ENCODE measurements around the gene CEP83. TPM values are rescaled to one million over a fixed set of nuclear protein-coding genes. Genes with fewer than 3 reads are reported as not detected.
A peak's percentile ranks its signal among the peaks of the same experiment; 100 is the strongest.
"Not testable (repeated sequence)": the region's sequence is repeated elsewhere in the genome, so short reads cannot be mapped to it uniquely, and the experiment has no call there.

The CEP83 gene
- total and polyA plus RNA-seq, 12 donors = 4.2 to 20.5 (median 10.2) TPM

DNA sequence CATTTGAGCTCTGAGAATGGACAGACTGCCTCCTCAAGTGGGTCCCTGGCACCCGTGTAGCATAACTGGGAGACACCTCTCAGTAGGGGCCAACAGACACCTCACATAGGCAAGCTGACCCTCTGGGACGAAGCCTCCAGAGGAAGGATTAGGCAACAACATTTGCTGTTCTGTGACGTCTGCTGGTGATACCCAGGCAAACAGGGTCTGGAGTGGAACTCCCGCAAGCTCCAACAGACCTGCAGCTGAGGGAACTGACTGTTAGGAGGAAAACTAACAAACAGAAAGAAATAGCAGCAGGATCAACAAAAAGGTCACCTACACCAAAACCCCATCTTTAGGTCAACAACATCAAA is 69.6 kb downstream of the CEP83 start:
- WGBS, 2 donors = 81 to 87% methylated on average over 4 of the region's 4 CpGs
- peaks cover 0 to 25% (median 18%) of the 10 kb centered on the region in 9 donors for H3K4me1 ChIP-seq
- peaks cover 0 to 5% (median 3%) of the 10 kb centered on the region in 9 donors for H3K36me3 ChIP-seq
- ATAC-seq (no peak), DNase-seq (no peak)
- TF ChIP-seq, protein P1, sequence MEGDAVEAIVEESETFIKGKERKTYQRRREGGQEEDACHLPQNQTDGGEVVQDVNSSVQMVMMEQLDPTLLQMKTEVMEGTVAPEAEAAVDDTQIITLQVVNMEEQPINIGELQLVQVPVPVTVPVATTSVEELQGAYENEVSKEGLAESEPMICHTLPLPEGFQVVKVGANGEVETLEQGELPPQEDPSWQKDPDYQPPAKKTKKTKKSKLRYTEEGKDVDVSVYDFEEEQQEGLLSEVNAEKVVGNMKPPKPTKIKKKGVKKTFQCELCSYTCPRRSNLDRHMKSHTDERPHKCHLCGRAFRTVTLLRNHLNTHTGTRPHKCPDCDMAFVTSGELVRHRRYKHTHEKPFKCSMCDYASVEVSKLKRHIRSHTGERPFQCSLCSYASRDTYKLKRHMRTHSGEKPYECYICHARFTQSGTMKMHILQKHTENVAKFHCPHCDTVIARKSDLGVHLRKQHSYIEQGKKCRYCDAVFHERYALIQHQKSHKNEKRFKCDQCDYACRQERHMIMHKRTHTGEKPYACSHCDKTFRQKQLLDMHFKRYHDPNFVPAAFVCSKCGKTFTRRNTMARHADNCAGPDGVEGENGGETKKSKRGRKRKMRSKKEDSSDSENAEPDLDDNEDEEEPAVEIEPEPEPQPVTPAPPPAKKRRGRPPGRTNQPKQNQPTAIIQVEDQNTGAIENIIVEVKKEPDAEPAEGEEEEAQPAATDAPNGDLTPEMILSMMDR (IDR thresholded peaks at IDR 0.05) = no peak
- H3K27ac ChIP-seq = no peak overlapping the region
- peaks cover 0 to 14% (median 0%) of the 10 kb centered on the region in 11 donors for H3K9me3 ChIP-seq
- no peaks in the 10 kb centered on the region for H3K27me3 ChIP-seq
- intact Hi-C loops (cut with DNase I) = no loop called here
- H3K4me3 ChIP-seq = no peak overlapping the region

DNA sequence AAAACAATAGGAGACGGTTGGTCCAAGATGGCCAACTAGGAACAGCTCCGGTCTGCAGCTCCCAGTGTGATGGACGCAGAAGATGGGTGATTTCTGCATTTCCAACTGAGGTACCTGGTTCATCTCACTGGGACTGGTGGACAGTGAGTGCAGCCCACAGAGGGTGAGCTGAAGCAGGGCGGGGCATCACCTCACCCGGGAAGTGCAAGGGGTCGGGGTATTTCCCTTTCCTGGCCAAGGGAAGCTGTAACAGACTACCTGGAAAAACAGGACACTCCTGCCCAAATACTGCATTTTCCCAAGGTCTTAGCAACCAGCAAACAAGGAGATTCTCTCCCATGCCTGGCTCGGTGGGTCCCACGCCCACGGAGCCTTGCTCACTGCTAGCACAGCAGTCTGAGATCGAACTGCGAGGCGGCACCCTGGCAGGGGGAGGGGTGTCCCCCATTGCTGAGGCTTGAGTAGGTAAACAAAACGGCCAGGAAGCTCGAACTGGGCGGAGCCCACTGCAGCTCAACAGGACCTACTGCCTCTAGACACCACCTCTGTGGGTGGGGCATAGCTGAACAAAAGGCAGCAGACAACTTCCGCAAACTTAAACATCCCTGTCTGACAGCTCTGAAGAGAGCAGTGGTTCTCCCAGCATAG is 70.1 kb downstream of the CEP83 start:
- intact Hi-C loops (cut with DNase I); H3K27ac ChIP-seq; H3K4me3 ChIP-seq; DNase-seq; H3K36me3 ChIP-seq; H3K27me3 ChIP-seq; ATAC-seq: not testable (repeated sequence)
- WGBS, 2 donors = 90 to 91% methylated on average over 16 of the region's 16 CpGs
- H3K9me3 ChIP-seq = peaks cover 0 to 19% (median 4%) of the 10 kb centered on the region in 11 donors
- H3K4me1 ChIP-seq = peaks cover 0 to 25% (median 18%) of the 10 kb centered on the region in 9 donors

DNA sequence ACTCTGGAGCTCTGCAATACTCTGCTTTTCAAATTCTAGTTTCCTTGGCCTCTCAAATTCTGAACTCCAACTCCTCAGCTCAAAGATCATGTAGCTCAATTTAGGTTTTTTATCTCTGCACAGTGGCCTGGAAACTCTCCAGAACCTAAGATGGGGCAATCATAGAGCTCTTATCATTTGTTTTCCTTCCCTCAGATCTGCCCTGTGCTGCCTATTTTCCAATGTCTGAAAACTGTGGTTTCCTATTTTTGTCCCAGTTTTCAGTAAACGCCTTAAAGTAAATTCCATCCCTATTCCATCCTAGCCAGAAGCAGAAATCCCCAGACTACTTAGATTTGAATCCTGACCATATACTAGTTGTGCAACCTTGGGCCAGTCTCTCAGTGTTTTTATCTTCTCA is 73.2 kb downstream of the CEP83 start:
- peak in 1 of 2 donors; percentile 22 for DNase-seq
- intact Hi-C loops (cut with DNase I) = no loop called here
- peaks cover 0 to 25% (median 18%) of the 10 kb centered on the region in 9 donors for H3K4me1 ChIP-seq
- peaks cover 0 to 23% (median 6%) of the 10 kb centered on the region in 11 donors for H3K9me3 ChIP-seq
- no peak overlapping the region for H3K4me3 ChIP-seq
- peaks cover 0 to 20% (median 6%) of the 10 kb centered on the region in 9 donors for H3K36me3 ChIP-seq
- H3K27ac ChIP-seq = peak overlapping the region in 6 of 10 donors; percentile 10 to 54 (median 25)
- TF ChIP-seq, protein P1 (IDR thresholded peaks at IDR 0.05) = no peak
- peak; percentile 17 to 85 (median 60) for ATAC-seq
- WGBS, 2 donors = 41 to 42% methylated on average over 1 of the region's 1 CpG
- H3K27me3 ChIP-seq = no peaks in the 10 kb centered on the region

DNA sequence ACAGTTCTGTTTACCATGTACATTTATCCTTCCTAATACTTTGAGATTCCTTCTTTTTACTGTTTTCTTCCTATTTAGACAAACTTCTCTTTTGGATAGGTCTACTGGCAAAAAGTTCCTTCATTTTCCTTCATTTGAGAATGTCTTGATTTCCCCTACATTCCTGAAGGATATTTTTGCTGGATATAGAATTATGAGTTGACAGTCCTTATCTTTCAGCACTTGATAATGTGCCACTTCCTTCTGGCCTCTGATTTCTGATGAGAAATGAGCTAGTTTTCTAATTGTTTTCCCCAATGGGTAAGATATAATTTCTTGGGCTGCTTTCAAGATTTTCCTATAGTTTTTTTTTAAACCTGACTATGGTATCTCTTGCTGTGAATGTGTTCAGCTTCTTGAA is 75.6 kb downstream of the CEP83 start:
- intact Hi-C loops (cut with DNase I) = no loop called here
- Histone ChIP-seq H3K9me3 (peaks cover 0 to 23% (median 6%) of the 10 kb centered on the region in 11 donors), H3K27ac (no peak overlapping the region), H3K27me3 (no peaks in the 10 kb centered on the region), H3K4me1 (peaks cover 0 to 25% (median 18%) of the 10 kb centered on the region in 9 donors), H3K4me3 (no peak overlapping the region), H3K36me3 (peaks cover 0 to 20% (median 6%) of the 10 kb centered on the region in 9 donors)
- TF ChIP-seq, protein P1 (IDR thresholded peaks at IDR 0.05) = no peak
- DNase-seq (no peak), ATAC-seq (no peak)

DNA sequence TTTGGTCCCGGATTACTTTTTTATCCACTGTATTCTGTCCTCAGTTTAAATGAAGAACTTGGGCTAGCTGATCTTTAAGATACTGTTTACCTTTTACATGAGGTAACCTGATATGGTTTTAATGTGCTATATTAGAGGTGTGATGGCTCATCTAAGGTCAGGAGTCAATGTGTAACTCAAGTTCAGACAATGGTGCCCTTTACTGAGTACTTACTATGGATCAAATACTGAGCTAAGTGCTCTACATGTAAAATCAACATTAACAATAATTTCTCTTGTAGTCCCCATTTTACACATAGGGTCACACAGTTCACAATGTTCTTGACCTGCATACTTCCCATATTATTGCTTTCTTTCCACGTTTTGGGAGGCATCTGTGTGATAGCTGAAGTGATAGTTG is 79.2 kb downstream of the CEP83 start:
- Histone ChIP-seq H3K9me3 (peaks cover 0 to 19% (median 6%) of the 10 kb centered on the region in 11 donors), H3K27me3 (no peaks in the 10 kb centered on the region), H3K36me3 (peaks cover 0 to 35% (median 8%) of the 10 kb centered on the region in 9 donors), H3K4me3 (no peak overlapping the region), H3K4me1 (peaks cover 0 to 5% (median 3%) of the 10 kb centered on the region in 9 donors), H3K27ac (no peak overlapping the region)
- intact Hi-C loops (cut with DNase I) = no loop called here
- ATAC-seq (no peak), DNase-seq (no peak)
- 52 to 57% methylated on average over 2 of the region's 2 CpGs for WGBS, 2 donors
- TF ChIP-seq, protein P1 (IDR thresholded peaks at IDR 0.05) = no peak

All from heart right ventricle (tissue), 16 donors.